Activated CD4-positive, alpha-beta T cell treated with anti-CD3 and anti-CD28 coated beads, Interleukin-2, amount 10 ng/mL, durations not matched to agents 24 days and 14 days (primary cell): ENCODE data around the gene EOLA1. TPM values are rescaled to one million over a fixed set of nuclear protein-coding genes. Genes with fewer than 3 reads are reported as not detected.
A peak's percentile ranks its signal among the peaks of the same experiment; 100 is the strongest.
"Not testable (repeated sequence)": the region's sequence is repeated elsewhere in the genome, so short reads cannot be mapped to it uniquely, and the experiment has no call there.

Experiments used
- DNase-seq: peaks from one replicate; pipeline ENCODE4 v3.0.0; 2022
- H3K27ac Mint-ChIP-seq: one replicate; pipeline ENCODE4 v1.8.0; 2022; ENCODE audit warnings: mild to moderate bottlenecking, mixed read lengths
- H3K27me3 Mint-ChIP-seq: one replicate; pipeline ENCODE4 v1.8.0; 2022; ENCODE audit warnings: mixed read lengths
- H3K36me3 Mint-ChIP-seq: one replicate; pipeline ENCODE4 v1.8.0; 2022; ENCODE audit warnings: low read depth, mild to moderate bottlenecking, mixed read lengths
- H3K4me1 Mint-ChIP-seq: one replicate; pipeline ENCODE4 v1.8.0; 2021; ENCODE audit warnings: mixed read lengths
- H3K4me3 Mint-ChIP-seq: one replicate; pipeline ENCODE4 v1.8.0; 2022; ENCODE audit warnings: mild to moderate bottlenecking, moderate library complexity, mixed read lengths
- H3K9me3 Mint-ChIP-seq: one replicate; pipeline ENCODE4 v1.8.0; 2021; ENCODE audit warnings: mixed read lengths
- intact Hi-C: fragments of 100-400 bp; cut with micrococcal nuclease; formaldehyde crosslinking; loops from one replicate; pipeline ENCODE4 v1.15.1; 2023
- total RNA-seq: library from RNA; stranded (reverse); gene quantifications from 2 replicates; pipeline ENCODE4 v1.2.3, GENCODE V29; 2022

Gene EOLA1
- total RNA-seq, 1 donor from 2014 or later: 24.8 TPM

- Mint-ChIP-seq H3K27me3 (no peaks in the 10 kb centered on the region), H3K9me3 (no peaks in the 10 kb centered on the region), H3K36me3 (no peaks in the 10 kb centered on the region), H3K4me3 (no peak overlapping the region), H3K4me1 (peaks cover 18% of the 10 kb centered on the region), H3K27ac (no peak overlapping the region)
- intact Hi-C loops: no loop called here
- DNase-seq: peak; percentile 54
Observed at GRCh38 chrX:149569770-149570169, 29.0 kb downstream of the EOLA1 start.

- Mint-ChIP-seq H3K27me3 (no peaks in the 10 kb centered on the region), H3K27ac (no peak overlapping the region), H3K9me3 (no peaks in the 10 kb centered on the region), H3K36me3 (no peaks in the 10 kb centered on the region), H3K4me1 (peaks cover 18% of the 10 kb centered on the region), H3K4me3 (no peak overlapping the region)
- intact Hi-C loops: no loop called here
- peak; percentile 50 for DNase-seq
Observed at GRCh38 chrX:149570668-149571067, 29.9 kb downstream of the EOLA1 start.

- Mint-ChIP-seq H3K27ac (no peak overlapping the region), H3K9me3 (no peaks in the 10 kb centered on the region), H3K27me3 (no peaks in the 10 kb centered on the region), H3K4me3 (no peak overlapping the region), H3K36me3 (no peaks in the 10 kb centered on the region), H3K4me1 (peaks cover 18% of the 10 kb centered on the region)
- peak; percentile 13 for DNase-seq
- intact Hi-C loops: no loop called here
Observed at GRCh38 chrX:149571770-149572169, 31.0 kb downstream of the EOLA1 start.

DNA sequence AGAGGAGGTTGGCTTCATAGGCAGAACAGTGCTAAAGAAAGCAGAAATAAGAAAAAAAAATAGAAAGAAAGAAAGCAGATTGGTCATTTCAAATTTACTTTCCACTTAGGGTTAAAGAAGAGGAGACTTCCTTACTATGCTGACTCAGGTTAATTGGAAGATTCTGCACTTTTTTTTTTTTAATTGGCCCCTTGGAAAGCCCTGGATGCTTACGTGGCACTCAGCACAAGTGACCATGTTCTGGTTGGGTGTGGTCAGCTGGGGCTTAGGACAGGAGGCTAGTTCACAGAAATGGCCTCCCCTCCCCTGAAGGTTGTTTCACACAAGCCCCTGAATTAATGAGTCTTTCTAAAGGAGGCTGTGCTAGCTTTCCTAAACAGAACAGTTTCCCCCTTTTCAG, 31.9 kb downstream of the EOLA1 start:
- peak overlapping the region; percentile 88 for H3K27ac Mint-ChIP-seq
- intact Hi-C loops: no loop called here
- peak overlapping the region; percentile 62 for H3K4me3 Mint-ChIP-seq

DNA sequence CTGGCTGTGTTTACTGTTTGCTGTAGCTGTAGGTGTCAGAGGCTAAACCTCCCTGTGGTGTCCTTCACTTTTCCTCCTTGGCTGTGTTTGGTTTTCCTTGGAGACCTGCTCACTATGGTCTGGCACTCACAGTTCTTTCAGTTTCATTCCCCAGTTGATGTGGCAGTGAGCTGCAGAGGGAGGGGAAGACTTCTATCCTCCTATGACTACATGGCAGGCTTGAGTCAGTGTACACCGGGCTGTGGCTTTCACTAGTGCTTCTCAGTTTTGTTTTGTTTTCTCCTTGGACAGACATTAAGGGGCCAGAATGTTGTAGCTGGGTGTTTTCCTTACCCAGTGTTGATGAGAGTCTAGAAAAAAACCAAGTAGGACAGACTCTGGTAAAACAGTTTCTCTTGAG, 32.6 kb downstream of the EOLA1 start:
- H3K27ac Mint-ChIP-seq, H3K4me3 Mint-ChIP-seq: not testable (repeated sequence)

More for the DNA sequence above, 31.9 kb downstream of the EOLA1 start:
- no peaks in the 10 kb centered on the region for H3K9me3 Mint-ChIP-seq
- H3K27me3 Mint-ChIP-seq: no peaks in the 10 kb centered on the region
- no peaks in the 10 kb centered on the region for H3K36me3 Mint-ChIP-seq
- DNase-seq: peak; percentile 49
- H3K4me1 Mint-ChIP-seq: peaks cover 18% of the 10 kb centered on the region

DNA sequence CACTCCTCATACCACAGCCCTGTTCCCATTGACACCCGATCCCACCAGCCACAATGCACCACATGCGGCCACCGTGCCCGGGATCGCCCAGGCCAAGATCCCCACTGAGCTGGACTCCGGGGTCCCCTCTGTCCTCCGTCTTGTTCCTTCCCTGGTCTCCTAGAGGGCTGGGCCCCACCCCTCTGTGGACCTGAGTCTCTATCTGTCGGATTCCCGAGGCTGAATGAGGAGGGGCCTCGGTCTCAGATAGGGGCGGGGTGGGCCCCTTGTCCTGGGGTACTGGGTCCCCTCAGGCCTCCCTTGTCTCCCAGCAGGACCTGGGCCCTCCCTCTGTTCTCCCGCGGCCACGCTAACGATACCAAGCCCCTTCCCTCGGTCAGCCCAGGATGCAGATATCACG, 44.8 kb downstream of the EOLA1 start:
- H3K9me3 Mint-ChIP-seq, H3K36me3 Mint-ChIP-seq, H3K4me1 Mint-ChIP-seq, H3K27me3 Mint-ChIP-seq, H3K27ac Mint-ChIP-seq, intact Hi-C loops, H3K4me3 Mint-ChIP-seq, DNase-seq: not testable (repeated sequence)

More for the DNA sequence above, 32.6 kb downstream of the EOLA1 start:
- H3K9me3 Mint-ChIP-seq, DNase-seq, H3K27me3 Mint-ChIP-seq, intact Hi-C loops, H3K36me3 Mint-ChIP-seq: not testable (repeated sequence)
- H3K4me1 Mint-ChIP-seq: peaks cover 18% of the 10 kb centered on the region

GRCh38 chrX:149587359-149587758, 46.5 kb downstream of the EOLA1 start, which contains the start of gene MAGEA9B:
TSS of gene MAGEA9B (minus strand) at chrX:149587459. CDS start at chrX:149583179, 4,280 bp downstream.
- DNase-seq, intact Hi-C loops, H3K4me3 Mint-ChIP-seq, H3K4me1 Mint-ChIP-seq, H3K27ac Mint-ChIP-seq, H3K36me3 Mint-ChIP-seq, H3K27me3 Mint-ChIP-seq, H3K9me3 Mint-ChIP-seq: not testable (repeated sequence)

DNA sequence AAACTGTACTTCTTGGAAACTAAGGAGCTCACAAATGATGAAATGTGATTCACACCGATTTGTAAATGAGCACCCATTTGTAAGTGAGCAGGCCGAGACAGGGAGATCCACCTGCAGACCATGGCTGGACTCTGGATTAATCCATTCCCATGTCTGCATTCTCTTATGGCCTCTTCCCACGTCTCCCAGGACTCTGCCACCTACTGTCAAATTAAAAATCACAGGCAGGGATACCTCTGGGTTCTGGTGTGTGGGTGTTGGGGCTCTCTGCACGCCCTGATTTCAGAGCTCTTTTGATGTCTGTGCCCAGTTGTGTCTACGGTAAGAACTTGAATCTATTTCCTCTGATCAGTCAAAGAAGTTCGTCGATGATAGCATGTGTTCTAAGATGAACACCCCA, 50.2 kb downstream of the EOLA1 start:
- DNase-seq, H3K27me3 Mint-ChIP-seq, H3K9me3 Mint-ChIP-seq, H3K4me3 Mint-ChIP-seq, H3K36me3 Mint-ChIP-seq, intact Hi-C loops, H3K4me1 Mint-ChIP-seq, H3K27ac Mint-ChIP-seq: not testable (repeated sequence)

- DNase-seq, H3K36me3 Mint-ChIP-seq, H3K9me3 Mint-ChIP-seq, H3K27me3 Mint-ChIP-seq, H3K4me3 Mint-ChIP-seq, H3K4me1 Mint-ChIP-seq, H3K27ac Mint-ChIP-seq, intact Hi-C loops: not testable (repeated sequence)
Observed at GRCh38 chrX:149595214-149595613, 54.4 kb downstream of the EOLA1 start, which contains the start of gene HSFX2. TSS of gene HSFX2 (minus strand) at chrX:149595314. CDS start at chrX:149594700, 614 bp downstream.

DNA sequence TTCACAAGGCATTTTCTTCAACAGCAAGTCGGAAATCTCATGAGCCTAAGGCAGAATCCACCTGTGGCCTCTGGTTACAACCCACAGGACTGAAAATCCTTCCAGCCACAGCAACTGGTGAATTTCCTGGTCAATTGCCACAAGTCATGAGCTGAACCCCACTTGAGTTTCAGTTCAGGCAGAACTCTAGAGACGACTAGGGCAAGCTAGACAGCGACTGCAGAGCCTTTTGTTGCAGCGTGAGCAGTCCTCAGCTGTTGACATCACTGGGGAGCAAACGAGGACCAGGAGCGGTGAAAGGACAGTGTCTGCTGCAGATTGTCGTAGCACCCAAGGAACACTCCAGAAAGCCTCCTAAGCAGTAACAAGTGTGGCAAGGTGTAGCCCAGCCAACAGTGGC, 55.1 kb downstream of the EOLA1 start:
- H3K27me3 Mint-ChIP-seq, H3K9me3 Mint-ChIP-seq, intact Hi-C loops, DNase-seq, H3K4me1 Mint-ChIP-seq, H3K4me3 Mint-ChIP-seq, H3K27ac Mint-ChIP-seq, H3K36me3 Mint-ChIP-seq: not testable (repeated sequence)

Other genes starting within 250 kb of the EOLA1 start
- gene IDS, start 35.7 kb upstream of the EOLA1 start, total RNA-seq: 43.9 and 44.9 TPM in 2 replicates
- not detected in 2 replicates for gene HSFX3, start 8.9 kb downstream of the EOLA1 start, total RNA-seq
- not detected in 2 replicates for gene MAGEA9B, start 46.4 kb downstream of the EOLA1 start, total RNA-seq
- 0.28 TPM in 1 of 2 replicates, not detected in the other for gene HSFX2, start 54.3 kb downstream of the EOLA1 start, total RNA-seq
- gene TMEM185A, start 90.8 kb downstream of the EOLA1 start, total RNA-seq: 16.4 and 18.2 TPM in 2 replicates
- not detected in 2 replicates for gene MAGEA11, start 171.0 kb downstream of the EOLA1 start, total RNA-seq
- gene HSFX1, start 233.1 kb downstream of the EOLA1 start, total RNA-seq: 0.50 and 0.58 TPM in 2 replicates
- not detected in 2 replicates for gene MAGEA9, start 240.9 kb downstream of the EOLA1 start, total RNA-seq